Calu3 (cell line): ENCODE measurements around the gene PHYKPL. TPM values are rescaled to one million over a fixed set of nuclear protein-coding genes. Genes with fewer than 3 reads are reported as not detected.

Source experiments
- BruUV-seq: library from RNA; stranded (reverse); fragments of 400-500 nt; replicated peaks from 2 replicates; lab custom pipeline; 2021; lab: Mats Ljungman, UMichigan
- CTCF ChIA-PET: fragments of 300-600 bp; sonication (Branson Sonifier 250); formaldehyde crosslinking; loops from one replicate; lab custom pipeline; 2022; ENCODE audit warnings: antibody characterized with exemption; lab: Charles Lee
- DNase-seq: peaks from one replicate; pipeline ENCODE4 v3.0.0; 2022
- H3K27ac Mint-ChIP-seq: one replicate; pipeline ENCODE4 v1.8.0; 2022; ENCODE audit warnings: mixed read lengths; ENCODE audit not compliant: unreplicated experiment
- H3K27me3 Mint-ChIP-seq: one replicate; pipeline ENCODE4 v1.8.0; 2022; ENCODE audit warnings: mixed read lengths; ENCODE audit not compliant: unreplicated experiment
- H3K36me3 Mint-ChIP-seq: one replicate; pipeline ENCODE4 v1.8.0; 2022; ENCODE audit warnings: mild to moderate bottlenecking, moderate library complexity, mixed read lengths; ENCODE audit not compliant: insufficient read depth, unreplicated experiment
- H3K4me1 Mint-ChIP-seq: one replicate; pipeline ENCODE4 v1.8.0; 2022; ENCODE audit warnings: mild to moderate bottlenecking, low read depth, mixed read lengths; ENCODE audit not compliant: unreplicated experiment
- H3K4me3 Mint-ChIP-seq: one replicate; pipeline ENCODE4 v1.8.0; 2022; ENCODE audit warnings: mild to moderate bottlenecking, low read depth, moderate library complexity, mixed read lengths; ENCODE audit not compliant: unreplicated experiment
- H3K9me3 Mint-ChIP-seq: one replicate; pipeline ENCODE4 v1.8.0; 2022; ENCODE audit warnings: low read depth, mixed read lengths; ENCODE audit not compliant: unreplicated experiment
- intact Hi-C: fragments of 100-400 bp; cut with micrococcal nuclease; formaldehyde crosslinking; loops from one replicate; pipeline ENCODE4 v1.10.0; 2022; ENCODE audit not compliant: unreplicated experiment
- total RNA-seq: library from RNA; stranded (reverse); gene quantifications from 2 replicates; pipeline ENCODE4 v1.2.3, GENCODE V29; 2022
- TF ChIP-seq, protein P1 (sequence below): fragments of 200-600 bp; IDR thresholded peaks from one replicate; pipeline ENCODE4 v1.8.0; 2022; ENCODE audit warnings: antibody characterized with exemption; ENCODE audit not compliant: unreplicated experiment

PHYKPL gene
- total RNA-seq, 1 experiment from 2014 or later, result 96.7 TPM

DNA sequence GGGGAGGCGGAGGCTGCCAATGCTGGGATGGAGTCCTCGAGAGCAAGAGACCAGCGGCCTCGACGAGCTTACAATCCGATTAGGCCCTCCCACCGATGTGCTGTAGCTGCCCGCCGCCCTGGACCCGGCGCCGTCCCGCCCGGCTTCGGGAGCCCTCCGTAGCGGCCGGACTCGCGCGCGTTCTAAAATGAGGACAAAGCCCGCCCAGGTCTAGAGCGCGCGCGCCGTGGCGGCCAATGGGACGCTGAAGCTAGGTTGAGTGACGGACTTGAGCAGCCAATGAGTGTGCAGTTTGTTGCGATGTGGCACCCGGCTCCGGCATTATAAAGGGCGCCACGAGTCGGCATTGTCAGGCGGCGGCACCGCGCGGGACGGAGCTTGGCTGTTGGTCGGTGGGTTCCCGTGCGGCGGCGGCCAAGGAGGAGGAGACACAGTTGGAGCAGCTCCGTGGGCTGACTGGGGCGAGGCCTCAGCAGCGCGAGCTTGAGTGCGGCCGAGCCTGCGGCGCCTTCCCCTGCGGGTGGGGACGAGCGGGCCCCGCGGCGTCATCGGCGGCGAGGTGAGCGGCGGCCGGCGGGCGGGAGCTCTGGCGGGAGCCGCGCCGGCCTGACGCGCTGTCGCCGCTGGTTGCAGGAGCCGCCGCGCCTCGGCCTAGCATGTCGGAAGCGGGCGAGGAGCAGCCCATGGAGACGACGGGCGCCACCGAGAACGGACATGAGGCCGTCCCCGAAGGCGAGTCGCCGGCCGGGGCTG, 28.2 kb downstream of the PHYKPL start, which contains the start of gene HNRNPAB:
Gene HNRNPAB, plus strand, starts transcription at position 352 of the 753 bp plus-strand sequence. Its CDS starts 305 bp downstream, at position 657.
- H3K9me3 Mint-ChIP-seq, result no peaks in the 10 kb centered on the region

DNA sequence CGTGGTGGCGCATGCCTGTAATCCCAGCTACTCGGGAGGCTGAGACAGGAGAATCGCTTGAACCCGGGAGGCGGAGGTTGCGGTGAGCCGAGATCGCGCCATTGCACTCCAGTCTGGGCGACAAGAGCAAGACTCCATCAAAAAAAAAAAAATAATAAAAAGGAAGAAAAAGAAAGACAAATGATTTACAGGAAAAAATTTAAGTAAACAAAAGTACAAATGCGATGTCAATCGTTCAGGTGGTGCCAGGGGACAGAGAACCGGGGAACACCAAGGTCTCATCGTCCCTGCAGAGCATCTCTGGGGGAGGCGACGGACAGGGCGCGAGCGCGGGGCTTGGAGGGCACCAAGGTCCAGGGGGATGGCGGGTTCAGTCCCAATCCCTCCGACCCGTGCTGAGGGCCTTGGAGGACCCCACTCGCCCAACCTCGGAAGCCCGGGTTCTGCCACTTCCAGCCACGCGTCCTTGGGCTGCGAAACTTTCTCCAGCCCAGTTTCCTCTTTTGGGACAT, 28.9 kb downstream of the PHYKPL start:
- BruUV-seq, result TSS peak; percentile 95
- H3K27me3 Mint-ChIP-seq, result peaks cover 12% of the 10 kb centered on the region
- peaks cover 32% of the 10 kb centered on the region for H3K4me1 Mint-ChIP-seq
- DNase-seq, result no peak
- peak overlapping the region; percentile 99 for H3K27ac Mint-ChIP-seq
- CTCF ChIA-PET, result interaction anchor here (0.6 kb wide), 1 partner anchor 88 kb away, joined by 7 read pairs; no protein-coding TSS in a partner anchor
- intact Hi-C loops, result no loop called here
- no peaks in the 10 kb centered on the region for H3K9me3 Mint-ChIP-seq
- peak overlapping the region; percentile 85 for H3K4me3 Mint-ChIP-seq
- peaks cover 59% of the 10 kb centered on the region for H3K36me3 Mint-ChIP-seq
- TF ChIP-seq, protein P1, sequence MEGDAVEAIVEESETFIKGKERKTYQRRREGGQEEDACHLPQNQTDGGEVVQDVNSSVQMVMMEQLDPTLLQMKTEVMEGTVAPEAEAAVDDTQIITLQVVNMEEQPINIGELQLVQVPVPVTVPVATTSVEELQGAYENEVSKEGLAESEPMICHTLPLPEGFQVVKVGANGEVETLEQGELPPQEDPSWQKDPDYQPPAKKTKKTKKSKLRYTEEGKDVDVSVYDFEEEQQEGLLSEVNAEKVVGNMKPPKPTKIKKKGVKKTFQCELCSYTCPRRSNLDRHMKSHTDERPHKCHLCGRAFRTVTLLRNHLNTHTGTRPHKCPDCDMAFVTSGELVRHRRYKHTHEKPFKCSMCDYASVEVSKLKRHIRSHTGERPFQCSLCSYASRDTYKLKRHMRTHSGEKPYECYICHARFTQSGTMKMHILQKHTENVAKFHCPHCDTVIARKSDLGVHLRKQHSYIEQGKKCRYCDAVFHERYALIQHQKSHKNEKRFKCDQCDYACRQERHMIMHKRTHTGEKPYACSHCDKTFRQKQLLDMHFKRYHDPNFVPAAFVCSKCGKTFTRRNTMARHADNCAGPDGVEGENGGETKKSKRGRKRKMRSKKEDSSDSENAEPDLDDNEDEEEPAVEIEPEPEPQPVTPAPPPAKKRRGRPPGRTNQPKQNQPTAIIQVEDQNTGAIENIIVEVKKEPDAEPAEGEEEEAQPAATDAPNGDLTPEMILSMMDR, result no peak

More for the DNA sequence above, 28.2 kb downstream of the PHYKPL start, which contains the start of gene HNRNPAB:
- intact Hi-C loops, result no loop called here
- Mint-ChIP-seq H3K4me3 (peak within 1 kb of the TSS; percentile 85), H3K4me1 (peaks cover 32% of the 10 kb centered on the region), H3K36me3 (peaks cover 65% of the 10 kb centered on the region), H3K27ac (peak within 1 kb of the TSS; percentile 99), H3K27me3 (peaks cover 12% of the 10 kb centered on the region)
- BruUV-seq, result TSS peak; percentile 6
- TF ChIP-seq, protein P1, result no peak
- DNase-seq, result peak; percentile 97
- CTCF ChIA-PET, result interaction anchor here (0.6 to 0.7 kb wide), 2 partner anchors 89 to 129 kb away, joined by 3 to 7 read pairs; no protein-coding TSS in a partner anchor

GRCh38 chr5:178202541-178202940, 30.1 kb downstream of the PHYKPL start:
- Mint-ChIP-seq H3K36me3 (peaks cover 48% of the 10 kb centered on the region), H3K4me1 (peaks cover 20% of the 10 kb centered on the region), H3K9me3 (no peaks in the 10 kb centered on the region), H3K27me3 (peaks cover 12% of the 10 kb centered on the region), H3K4me3 (peak overlapping the region; percentile 41), H3K27ac (peak overlapping the region; percentile 54)
- TF ChIP-seq, protein P1, result no peak
- no peak for DNase-seq
- CTCF ChIA-PET, result no interaction called here
- BruUV-seq, result no TSS peak
- intact Hi-C loops, result no loop called here

DNA sequence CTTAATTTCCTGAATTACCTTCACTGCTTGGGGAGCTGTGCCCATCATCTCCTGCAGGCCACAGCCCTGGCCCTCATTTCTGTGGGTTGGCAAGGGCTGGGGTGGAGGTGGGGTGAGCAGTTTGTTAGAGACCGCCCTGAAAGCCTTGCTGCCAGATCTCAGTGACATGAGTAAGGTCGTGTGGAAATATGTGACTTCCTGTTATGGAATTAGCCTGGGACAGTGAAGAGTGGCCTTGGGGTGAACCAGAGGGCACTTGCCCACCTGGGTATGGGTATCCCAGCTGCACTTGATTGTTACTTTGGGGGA, 30.7 kb downstream of the PHYKPL start:
- peaks cover 14% of the 10 kb centered on the region for H3K4me1 Mint-ChIP-seq
- DNase-seq, result no peak
- peaks cover 41% of the 10 kb centered on the region for H3K36me3 Mint-ChIP-seq
- intact Hi-C loops, result no loop called here
- no peak overlapping the region for H3K27ac Mint-ChIP-seq
- CTCF ChIA-PET, result no interaction called here
- TF ChIP-seq, protein P1, result no peak
- H3K27me3 Mint-ChIP-seq, result peaks cover 12% of the 10 kb centered on the region
- H3K9me3 Mint-ChIP-seq, result no peaks in the 10 kb centered on the region
- H3K4me3 Mint-ChIP-seq, result no peak overlapping the region
- no TSS peak for BruUV-seq
